Measurements from ENCODE around the gene TMEM51.

Gene TMEM51

DNA sequence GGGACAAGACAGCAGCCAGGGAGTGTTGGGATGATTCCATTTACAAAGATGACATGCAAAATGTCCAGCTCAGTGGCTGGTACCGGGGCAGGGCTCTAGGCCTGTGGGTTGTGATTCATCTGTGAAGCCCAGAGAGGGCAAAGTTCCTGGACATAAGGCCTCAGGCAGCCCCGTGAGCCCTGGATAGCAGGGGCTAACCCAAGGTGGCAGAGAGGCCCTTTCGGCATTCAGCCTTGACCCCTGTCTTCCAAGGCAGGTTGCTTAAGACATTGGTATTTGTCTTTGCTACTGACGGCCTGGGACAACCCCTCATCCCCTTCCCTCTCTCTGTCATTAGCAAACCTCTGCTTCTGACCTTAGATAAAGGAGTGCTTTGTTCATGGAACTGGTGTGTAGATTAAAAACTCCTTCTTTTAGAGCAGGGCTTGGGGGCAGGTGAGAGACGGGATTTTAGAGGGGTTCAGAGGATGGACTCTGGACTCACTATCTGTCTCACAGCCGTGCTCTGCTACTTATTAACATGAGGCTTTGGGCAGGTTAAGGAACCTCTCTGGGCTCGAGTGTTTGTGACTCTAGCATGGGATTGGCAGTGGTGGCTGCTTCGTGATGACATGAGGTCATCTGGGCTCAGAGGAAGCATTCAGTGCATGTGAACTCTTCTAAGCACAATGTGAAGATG lies 36.3 kb downstream of the TMEM51 start:
- no CpG with 5 or more reads among the region's 8 CpGs for WGBS (ENCODE audit: extremely low coverage, insufficient coverage, insufficient read length)
- no peak overlapping the region for H3K4ac ChIP-seq (ENCODE audit: low read depth, low read length)
- no peak overlapping the region for H2BK120ac ChIP-seq (ENCODE audit: insufficient read depth, low read length, poor library complexity)
- H3K36me3 ChIP-seq (ENCODE audit: control insufficient read depth in 1 of 2, insufficient read depth in 2 of 2, low read length in 2 of 2): no peaks in the 10 kb centered on the region
- no peaks in the 10 kb centered on the region for H3K27me3 ChIP-seq (ENCODE audit: insufficient read depth, low read length)
- no peak overlapping the region for H4K8ac ChIP-seq (ENCODE audit: low read depth, low read length)
- H3K79me2 ChIP-seq (ENCODE audit: control insufficient read depth, insufficient read depth, low read length, poor library complexity): no peaks in the 10 kb centered on the region
- H3K9ac ChIP-seq (ENCODE audit: low read length): no peak overlapping the region
- H2BK12ac ChIP-seq (ENCODE audit: low read length): no peak overlapping the region
- no peak overlapping the region for H2BK5ac ChIP-seq (ENCODE audit: low read depth, low read length, poor library complexity)
- H3K4me1 ChIP-seq (ENCODE audit: control insufficient read depth in 1 of 2, insufficient read depth in 2 of 2, low read length in 2 of 2): peaks cover 15 to 21% of the 10 kb centered on the region in 2 experiments
- no peak overlapping the region for H4K91ac ChIP-seq (ENCODE audit: low read depth, low read length)
- H3K14ac ChIP-seq (ENCODE audit: low read length): no peak overlapping the region
- no peaks in the 10 kb centered on the region for H3K9me3 ChIP-seq (ENCODE audit: insufficient read depth, low read depth, low read length)
- H2AFZ ChIP-seq (ENCODE audit: insufficient read depth, low read length, poor library complexity): no peak overlapping the region
- H2AK5ac ChIP-seq (ENCODE audit: low read length): no peak overlapping the region
- no peak overlapping the region for H3K4me3 ChIP-seq (ENCODE audit: low read depth, low read length)
- DNase-seq: peak; percentile 77 to 87
- H3K4me2 ChIP-seq (ENCODE audit: low read length): no peak overlapping the region
- H3K23ac ChIP-seq (ENCODE audit: low read length): no peak overlapping the region
- H3K18ac ChIP-seq (ENCODE audit: low read length): no peak overlapping the region
- peaks cover 2% of the 10 kb centered on the region for H3K79me1 ChIP-seq (ENCODE audit: low read length)
- H4K12ac ChIP-seq (ENCODE audit: low read depth, low read length): no peak overlapping the region
- H3K27ac ChIP-seq (ENCODE audit: low read depth, low read length): no peak overlapping the region

- H3K4me1 ChIP-seq (ENCODE audit: control insufficient read depth in 1 of 2, insufficient read depth in 2 of 2, low read length in 2 of 2): peaks cover 15 to 23% of the 10 kb centered on the region in 2 experiments
- H3K79me2 ChIP-seq (ENCODE audit: control insufficient read depth, insufficient read depth, low read length, poor library complexity): no peaks in the 10 kb centered on the region
- H4K12ac ChIP-seq (ENCODE audit: low read depth, low read length): no peak overlapping the region
- no peak overlapping the region for H3K27ac ChIP-seq (ENCODE audit: low read depth, low read length)
- H3K9ac ChIP-seq (ENCODE audit: low read length): no peak overlapping the region
- H4K91ac ChIP-seq (ENCODE audit: low read depth, low read length): no peak overlapping the region
- H3K23ac ChIP-seq (ENCODE audit: low read length): no peak overlapping the region
- H3K9me3 ChIP-seq (ENCODE audit: insufficient read depth, low read depth, low read length): no peaks in the 10 kb centered on the region
- no peak overlapping the region for H2AK5ac ChIP-seq (ENCODE audit: low read length)
- H3K79me1 ChIP-seq (ENCODE audit: low read length): peaks cover 2% of the 10 kb centered on the region
- H3K27me3 ChIP-seq (ENCODE audit: insufficient read depth, low read length): no peaks in the 10 kb centered on the region
- H3K36me3 ChIP-seq (ENCODE audit: control insufficient read depth in 1 of 2, insufficient read depth in 2 of 2, low read length in 2 of 2): no peaks in the 10 kb centered on the region
- no peak overlapping the region for H3K4ac ChIP-seq (ENCODE audit: low read depth, low read length)
- no peak overlapping the region for H3K4me2 ChIP-seq (ENCODE audit: low read length)
- H3K14ac ChIP-seq (ENCODE audit: low read length): no peak overlapping the region
- H3K4me3 ChIP-seq (ENCODE audit: low read depth, low read length): no peak overlapping the region
- no peak overlapping the region for H2BK12ac ChIP-seq (ENCODE audit: low read length)
- H2BK120ac ChIP-seq (ENCODE audit: insufficient read depth, low read length, poor library complexity): no peak overlapping the region
- no peak overlapping the region for H2AFZ ChIP-seq (ENCODE audit: insufficient read depth, low read length, poor library complexity)
- no peak overlapping the region for H3K18ac ChIP-seq (ENCODE audit: low read length)
- no peak overlapping the region for H2BK5ac ChIP-seq (ENCODE audit: low read depth, low read length, poor library complexity)
- no peak for DNase-seq
- no CpG with 5 or more reads among the region's 8 CpGs for WGBS (ENCODE audit: extremely low coverage, insufficient coverage, insufficient read length)
- no peak overlapping the region for H4K8ac ChIP-seq (ENCODE audit: low read depth, low read length)
Measured at GRCh38 chr1:15191267-15191666, 37.7 kb downstream of the TMEM51 start.

DNA sequence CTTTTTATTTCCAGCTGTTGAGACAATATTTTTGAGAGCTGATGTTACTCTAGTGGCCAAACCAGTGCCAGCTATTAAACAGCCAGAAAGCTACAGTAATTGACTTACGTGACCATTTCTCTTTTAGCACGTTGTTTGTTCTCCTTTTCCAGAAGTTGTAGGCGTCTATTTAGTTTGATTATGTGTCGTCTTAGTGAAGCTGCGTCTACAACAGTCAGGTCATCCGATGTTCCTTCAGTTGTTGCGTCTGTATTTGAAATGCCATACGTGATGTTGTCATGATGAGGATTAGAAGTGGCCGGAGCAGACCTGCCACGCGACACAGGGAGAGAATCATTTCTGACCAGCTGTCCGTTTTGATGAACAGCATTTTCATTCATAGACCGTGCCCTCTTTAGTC lies 38.2 kb downstream of the TMEM51 start:
- DNase-seq: no peak

DNA sequence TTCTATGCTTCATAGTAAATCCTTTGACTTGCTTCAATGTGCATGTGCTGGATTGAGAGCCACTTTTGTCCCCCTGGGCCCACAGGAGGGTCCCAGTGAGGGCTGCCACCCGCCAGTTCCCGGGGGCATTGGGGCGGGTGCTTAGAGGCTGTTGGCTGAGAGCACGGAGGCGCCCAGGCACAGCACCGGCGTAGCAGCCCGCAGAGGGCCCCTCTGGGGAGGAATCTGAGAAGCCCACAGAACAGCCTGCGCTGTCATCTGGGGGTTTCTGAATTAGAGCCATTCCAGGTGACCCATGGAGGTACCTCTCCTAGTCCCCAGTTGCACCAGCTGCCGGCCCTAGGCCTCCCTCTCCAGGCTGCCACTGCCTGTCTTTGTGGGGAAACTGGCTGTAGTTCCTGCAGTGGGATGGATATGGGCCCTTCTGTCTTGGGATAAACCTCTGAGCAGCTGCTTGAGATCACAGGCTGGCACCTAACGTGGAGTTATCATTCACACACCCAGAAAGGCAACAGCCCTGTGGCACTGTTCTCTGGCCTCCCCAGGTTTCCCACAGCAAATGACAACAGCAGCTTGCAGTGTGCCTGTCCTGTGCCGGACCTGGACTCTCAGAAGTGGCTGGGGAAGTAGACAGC lies 39.5 kb downstream of the TMEM51 start:
- no peak overlapping the region for H3K4me3 ChIP-seq (ENCODE audit: low read depth, low read length)
- no peak overlapping the region for H3K4ac ChIP-seq (ENCODE audit: low read depth, low read length)
- H3K9ac ChIP-seq (ENCODE audit: low read length): no peak overlapping the region
- no peak overlapping the region for H3K18ac ChIP-seq (ENCODE audit: low read length)
- H3K79me2 ChIP-seq (ENCODE audit: control insufficient read depth, insufficient read depth, low read length, poor library complexity): no peaks in the 10 kb centered on the region
- H4K91ac ChIP-seq (ENCODE audit: low read depth, low read length): no peak overlapping the region
- peaks cover 5 to 12% of the 10 kb centered on the region in 2 experiments for H3K4me1 ChIP-seq (ENCODE audit: control insufficient read depth in 1 of 2, insufficient read depth in 2 of 2, low read length in 2 of 2)
- H3K27me3 ChIP-seq (ENCODE audit: insufficient read depth, low read length): no peaks in the 10 kb centered on the region
- no peaks in the 10 kb centered on the region for H3K36me3 ChIP-seq (ENCODE audit: control insufficient read depth in 1 of 2, insufficient read depth in 2 of 2, low read length in 2 of 2)
- no peak overlapping the region for H4K8ac ChIP-seq (ENCODE audit: low read depth, low read length)
- H2BK5ac ChIP-seq (ENCODE audit: low read depth, low read length, poor library complexity): no peak overlapping the region
- H3K27ac ChIP-seq (ENCODE audit: low read depth, low read length): no peak overlapping the region
- no peak overlapping the region for H2AFZ ChIP-seq (ENCODE audit: insufficient read depth, low read length, poor library complexity)
- no peak overlapping the region for H2AK5ac ChIP-seq (ENCODE audit: low read length)
- no peaks in the 10 kb centered on the region for H3K9me3 ChIP-seq (ENCODE audit: insufficient read depth, low read depth, low read length)
- no peak overlapping the region for H3K23ac ChIP-seq (ENCODE audit: low read length)
- H2BK120ac ChIP-seq (ENCODE audit: insufficient read depth, low read length, poor library complexity): no peak overlapping the region
- H4K12ac ChIP-seq (ENCODE audit: low read depth, low read length): no peak overlapping the region
- no CpG with 5 or more reads among the region's 12 CpGs for WGBS (ENCODE audit: extremely low coverage, insufficient coverage, insufficient read length)
- H3K4me2 ChIP-seq (ENCODE audit: low read length): no peak overlapping the region
- peaks cover 2% of the 10 kb centered on the region for H3K79me1 ChIP-seq (ENCODE audit: low read length)
- no peak overlapping the region for H2BK12ac ChIP-seq (ENCODE audit: low read length)
- DNase-seq: no peak
- no peak overlapping the region for H3K14ac ChIP-seq (ENCODE audit: low read length)

More for the DNA sequence above, 38.2 kb downstream of the TMEM51 start:
- Histone ChIP-seq H4K8ac (ENCODE audit: low read depth, low read length) (no peak overlapping the region), H3K9ac (ENCODE audit: low read length) (no peak overlapping the region), H3K9me3 (ENCODE audit: insufficient read depth, low read depth, low read length) (no peaks in the 10 kb centered on the region), H3K14ac (ENCODE audit: low read length) (no peak overlapping the region), H3K4me2 (ENCODE audit: low read length) (no peak overlapping the region), H3K36me3 (ENCODE audit: control insufficient read depth in 1 of 2, insufficient read depth in 2 of 2, low read length in 2 of 2) (no peaks in the 10 kb centered on the region), H2BK120ac (ENCODE audit: insufficient read depth, low read length, poor library complexity) (no peak overlapping the region), H4K91ac (ENCODE audit: low read depth, low read length) (no peak overlapping the region), H3K27me3 (ENCODE audit: insufficient read depth, low read length) (no peaks in the 10 kb centered on the region), H3K27ac (ENCODE audit: low read depth, low read length) (no peak overlapping the region), H2BK5ac (ENCODE audit: low read depth, low read length, poor library complexity) (no peak overlapping the region), H2AFZ (ENCODE audit: insufficient read depth, low read length, poor library complexity) (no peak overlapping the region), H3K18ac (ENCODE audit: low read length) (no peak overlapping the region), H3K4me3 (ENCODE audit: low read depth, low read length) (no peak overlapping the region), H2BK12ac (ENCODE audit: low read length) (no peak overlapping the region), H3K4me1 (ENCODE audit: control insufficient read depth in 1 of 2, insufficient read depth in 2 of 2, low read length in 2 of 2) (peaks cover 13 to 21% of the 10 kb centered on the region in 2 experiments), H3K23ac (ENCODE audit: low read length) (no peak overlapping the region), H2AK5ac (ENCODE audit: low read length) (no peak overlapping the region), H3K79me2 (ENCODE audit: control insufficient read depth, insufficient read depth, low read length, poor library complexity) (no peaks in the 10 kb centered on the region), H3K79me1 (ENCODE audit: low read length) (peaks cover 2% of the 10 kb centered on the region), H4K12ac (ENCODE audit: low read depth, low read length) (no peak overlapping the region), H3K4ac (ENCODE audit: low read depth, low read length) (no peak overlapping the region)
- no CpG with 5 or more reads among the region's 13 CpGs for WGBS (ENCODE audit: extremely low coverage, insufficient coverage, insufficient read length)
